HG02759 (cell line): ENCODE measurements around the gene GPC3.

Experiments
- ATAC-seq: cut with Tn5 transposase; IDR thresholded peaks from one replicate; pipeline ENCODE4 v1.9.1; 2021; ENCODE audit warnings: mild to moderate bottlenecking, moderate library complexity; ENCODE audit not compliant: unreplicated experiment

Gene GPC3

DNA sequence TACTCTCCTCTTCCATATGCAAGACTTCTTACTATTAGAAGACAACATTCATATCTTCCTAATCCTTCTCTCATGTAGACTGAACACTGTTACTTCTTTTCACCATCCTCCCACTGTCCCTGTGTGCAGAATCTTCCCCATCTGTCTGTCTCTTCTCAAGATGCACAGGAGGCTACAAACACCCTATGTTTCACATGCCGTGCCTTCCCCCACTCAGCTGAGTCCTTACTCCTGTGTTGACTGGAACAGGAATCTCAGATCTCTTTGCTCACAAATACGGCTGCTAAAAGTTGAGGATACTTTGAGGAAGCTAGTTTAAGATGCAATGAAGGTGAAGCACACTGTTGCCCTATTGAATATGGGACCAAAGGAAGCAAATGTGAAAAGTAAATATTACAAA, 401.6 kb downstream of the GPC3 start:
- ATAC-seq, result no peak

DNA sequence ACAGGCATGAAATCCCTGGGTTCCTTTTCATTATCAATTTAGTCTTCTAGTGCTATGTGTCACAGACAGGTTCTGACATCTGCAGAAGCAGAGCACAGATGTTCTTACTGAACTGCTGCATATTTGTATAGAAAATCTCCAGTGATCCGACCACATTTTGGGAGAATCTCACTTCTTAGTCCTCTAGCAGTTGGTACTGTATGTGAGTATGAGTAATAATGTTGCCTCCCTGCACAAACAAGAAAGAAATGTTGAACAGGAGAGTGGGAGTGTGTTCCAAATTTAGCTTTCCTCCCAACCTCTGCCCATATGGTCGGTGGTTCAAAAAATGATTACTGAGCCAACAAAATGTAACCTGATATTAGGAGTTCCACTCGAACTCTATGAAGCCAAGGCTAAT, 404.8 kb downstream of the GPC3 start:
- no peak for ATAC-seq

DNA sequence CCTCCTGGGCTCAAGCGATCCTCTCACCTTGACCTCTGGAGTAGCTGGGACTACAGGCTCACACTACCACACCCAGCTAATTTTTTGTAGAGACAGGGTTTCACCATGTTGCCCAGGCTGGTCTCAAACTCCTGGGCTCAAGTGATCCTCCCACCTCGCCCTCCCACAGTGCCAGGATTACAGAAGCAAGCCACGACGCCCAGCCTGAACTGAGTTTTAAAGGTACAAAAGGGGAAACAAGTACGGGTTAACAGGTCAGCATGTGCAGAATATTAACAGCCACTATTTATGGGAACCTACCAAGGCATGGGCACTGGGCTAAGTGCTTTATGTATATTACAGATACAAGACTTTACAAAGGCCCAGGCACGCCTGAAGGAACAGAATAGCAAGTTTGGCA, 405.8 kb downstream of the GPC3 start:
- no peak for ATAC-seq

DNA sequence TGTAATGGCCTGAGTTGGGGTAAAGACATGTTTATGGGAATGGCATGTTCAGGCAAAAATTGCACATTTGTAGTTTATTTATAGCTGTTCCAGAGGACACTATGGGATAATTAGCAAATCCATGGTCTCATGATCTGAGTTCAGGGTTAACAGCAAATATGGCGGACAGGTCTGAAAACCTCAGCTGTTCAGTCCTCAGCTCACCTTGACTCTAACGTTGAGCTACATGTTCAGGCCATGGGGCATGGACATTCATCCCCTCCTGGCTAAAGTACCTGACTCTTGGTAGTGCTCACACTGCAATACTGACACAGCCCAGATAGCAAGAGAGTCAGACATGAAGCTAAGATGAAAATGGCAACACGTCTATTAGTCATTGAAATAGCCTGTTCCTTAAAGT, 408.5 kb downstream of the GPC3 start:
- ATAC-seq, result no peak

DNA sequence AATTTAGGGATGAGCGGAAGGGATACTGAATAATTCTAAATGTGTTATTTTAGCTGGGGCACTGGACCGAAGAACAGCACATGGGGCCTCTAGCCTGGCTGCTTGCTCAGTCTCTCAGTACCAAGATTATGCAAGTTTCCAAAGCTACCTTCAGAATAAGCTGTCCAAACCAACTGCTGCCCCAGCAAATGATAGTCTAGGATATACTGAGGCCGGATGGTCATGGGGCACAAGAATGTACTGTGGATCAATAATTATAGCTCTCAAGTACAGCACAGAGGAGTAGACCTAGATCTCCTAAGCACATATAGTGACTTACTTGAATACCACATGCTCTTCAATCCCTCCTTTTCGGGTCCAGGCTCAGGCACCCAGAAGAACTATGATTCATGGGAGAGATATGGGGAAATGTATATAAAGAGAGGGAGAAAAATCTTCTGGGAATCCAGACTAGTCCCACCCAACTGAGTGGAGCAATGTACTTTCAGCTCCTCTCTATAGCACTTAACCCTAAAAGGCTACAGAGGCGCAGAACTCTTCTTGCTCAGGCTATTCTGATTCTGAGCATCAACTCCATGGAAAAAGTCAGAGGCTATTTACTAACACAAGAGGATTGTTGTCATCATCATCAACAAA, 409.8 kb downstream of the GPC3 start:
- ATAC-seq, result no peak

DNA sequence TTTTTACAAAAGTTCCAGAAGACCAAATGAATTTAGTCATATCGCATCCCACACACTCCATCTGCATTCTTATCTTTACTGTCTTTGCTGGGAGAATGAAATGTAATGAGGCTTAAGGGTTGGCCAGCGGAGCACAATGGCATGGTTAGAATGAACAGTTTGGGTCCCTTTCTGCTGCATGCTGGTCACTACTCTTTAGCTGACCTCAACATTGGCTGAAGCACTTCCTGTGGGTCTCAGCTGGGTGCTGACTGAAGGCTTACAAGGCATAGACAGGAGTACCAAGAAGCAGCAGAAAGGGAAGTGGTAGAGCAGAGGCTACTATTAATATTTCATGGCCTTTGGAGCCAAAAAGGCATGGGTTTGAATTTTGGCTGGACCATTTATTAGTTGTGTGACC, 410.7 kb downstream of the GPC3 start:
- ATAC-seq, result no peak

DNA sequence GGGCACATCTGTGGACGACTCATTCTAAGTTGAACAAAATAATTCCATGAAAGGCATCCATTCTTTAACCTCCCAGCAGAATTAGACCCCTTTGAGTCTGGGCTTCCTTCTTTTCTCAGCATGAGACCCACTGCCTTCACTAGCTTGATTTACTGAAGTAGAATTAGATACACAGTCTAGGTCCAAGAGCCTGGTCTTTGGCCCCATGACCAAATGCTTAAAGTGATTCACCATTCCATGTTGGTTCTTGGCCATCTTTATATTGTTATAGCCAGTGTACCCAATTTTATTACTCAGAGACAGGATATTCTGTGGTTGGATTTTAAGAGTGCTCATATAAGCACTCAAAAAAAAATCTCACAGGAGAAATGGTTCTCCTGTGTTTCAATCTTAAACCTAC, 414.8 kb downstream of the GPC3 start:
- no peak for ATAC-seq

DNA sequence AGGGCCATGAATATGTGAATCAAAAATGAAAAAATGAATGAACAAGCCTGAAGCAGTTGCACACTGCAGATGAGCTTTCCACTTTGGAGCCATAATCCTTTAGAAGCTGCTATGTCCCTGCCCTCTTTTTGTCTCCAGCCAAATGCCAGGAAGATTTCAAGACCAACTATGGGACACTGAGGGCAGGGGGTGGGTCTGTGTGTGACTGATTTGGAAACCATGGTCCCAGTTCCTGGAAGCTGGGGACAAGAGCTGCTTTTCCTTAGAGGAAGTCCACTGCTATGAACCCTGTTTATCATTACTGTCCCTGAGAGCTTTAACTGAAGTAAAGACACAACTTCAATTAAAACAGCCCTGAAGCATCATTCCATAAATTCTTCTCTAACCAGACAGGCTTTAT, 416.2 kb downstream of the GPC3 start:
- no peak for ATAC-seq

DNA sequence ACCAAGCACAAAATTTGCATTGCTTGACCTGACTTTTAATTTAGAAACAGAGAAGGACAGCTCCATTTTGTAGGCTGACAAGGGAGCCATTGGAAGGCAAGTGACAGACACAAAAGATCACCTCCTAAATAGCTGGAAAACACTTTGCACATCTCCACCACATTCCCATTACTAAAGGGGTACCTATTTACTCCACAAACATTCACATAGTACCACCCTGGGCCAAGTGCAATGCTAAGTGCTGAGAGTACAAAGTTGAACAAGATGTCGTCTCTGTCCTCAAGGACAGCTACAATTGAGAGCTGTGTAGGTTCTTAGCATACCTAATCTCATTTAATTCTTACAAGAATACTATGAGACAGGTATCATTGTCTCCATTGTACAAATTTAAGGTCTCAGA, 417.3 kb downstream of the GPC3 start:
- ATAC-seq, result no peak

DNA sequence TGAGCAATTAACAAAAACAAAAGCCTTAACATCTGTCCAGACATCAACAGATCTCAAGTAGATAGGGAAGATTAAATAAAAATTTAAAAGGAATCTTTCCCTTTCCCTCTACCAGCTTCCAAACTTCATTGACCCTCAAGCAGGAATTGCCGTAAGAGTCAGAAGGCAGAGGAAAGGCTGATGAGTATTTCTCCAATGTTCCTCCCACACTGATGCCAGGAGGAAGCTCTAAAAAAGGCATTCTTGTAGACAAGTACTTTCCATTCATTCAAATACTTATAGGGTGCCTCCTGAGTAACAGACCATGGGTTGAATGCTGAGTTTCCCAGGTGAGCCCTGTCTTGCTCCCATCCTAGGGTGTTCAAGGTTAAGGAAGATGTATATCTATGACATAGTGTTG, 418.5 kb downstream of the GPC3 start:
- no peak for ATAC-seq

DNA sequence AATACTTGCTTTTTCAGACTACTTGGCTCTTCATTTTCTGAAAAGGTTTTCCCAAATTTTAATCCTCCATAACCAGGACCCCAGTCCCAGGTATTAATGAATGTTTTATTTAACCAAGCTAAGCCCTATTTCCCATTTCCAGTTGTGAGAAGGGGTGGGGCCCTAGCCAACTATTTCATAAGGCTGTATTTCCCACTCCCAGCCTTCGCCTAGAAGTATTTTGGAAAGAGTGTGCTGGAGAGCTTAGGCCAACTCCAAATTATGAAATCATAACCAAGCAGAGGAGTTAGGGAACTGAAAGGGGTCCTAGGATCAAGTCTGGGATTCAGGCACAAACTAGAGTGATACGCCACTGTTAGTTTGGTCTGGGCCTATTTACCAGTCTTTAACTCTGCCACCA, 421.7 kb downstream of the GPC3 start:
- no peak for ATAC-seq

DNA sequence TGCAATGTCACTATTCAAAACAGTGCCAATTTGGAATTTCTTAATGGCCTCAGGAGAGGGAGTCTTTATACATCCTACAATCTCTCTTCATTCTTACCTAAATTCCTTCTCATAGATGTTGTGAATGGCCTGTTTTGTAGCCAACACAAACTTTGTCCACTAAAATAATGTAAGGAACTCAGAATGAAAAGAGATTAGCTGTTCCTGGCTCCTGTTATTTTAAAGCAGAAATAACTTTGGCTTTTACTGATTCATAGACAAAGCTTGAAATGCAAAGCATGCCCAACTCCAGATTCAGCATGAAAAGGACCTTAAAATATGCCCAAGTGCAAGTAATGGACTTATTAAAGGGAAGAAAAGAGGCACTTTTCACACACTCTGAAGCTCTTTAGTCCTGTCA, 424.1 kb downstream of the GPC3 start:
- ATAC-seq, result no peak

DNA sequence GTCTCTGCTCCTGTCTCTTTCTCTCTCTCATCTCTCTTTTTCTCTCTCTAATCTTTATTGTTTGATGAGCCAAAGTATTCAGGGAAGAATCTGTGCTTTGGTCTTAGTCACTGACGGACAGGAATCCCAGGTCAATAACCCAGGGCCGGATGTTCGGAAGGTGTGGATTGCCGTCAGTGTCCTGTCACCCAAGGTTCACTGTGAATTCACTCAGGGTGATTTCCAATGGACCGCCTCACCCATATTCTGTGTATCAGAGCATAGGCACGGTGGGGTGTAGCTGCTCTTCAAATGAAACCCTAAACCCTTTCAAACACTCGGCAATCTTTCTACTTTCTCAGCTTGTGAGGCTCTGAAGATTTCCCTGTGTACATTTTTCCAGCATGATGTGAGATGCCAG, 425.5 kb downstream of the GPC3 start:
- no peak for ATAC-seq

DNA sequence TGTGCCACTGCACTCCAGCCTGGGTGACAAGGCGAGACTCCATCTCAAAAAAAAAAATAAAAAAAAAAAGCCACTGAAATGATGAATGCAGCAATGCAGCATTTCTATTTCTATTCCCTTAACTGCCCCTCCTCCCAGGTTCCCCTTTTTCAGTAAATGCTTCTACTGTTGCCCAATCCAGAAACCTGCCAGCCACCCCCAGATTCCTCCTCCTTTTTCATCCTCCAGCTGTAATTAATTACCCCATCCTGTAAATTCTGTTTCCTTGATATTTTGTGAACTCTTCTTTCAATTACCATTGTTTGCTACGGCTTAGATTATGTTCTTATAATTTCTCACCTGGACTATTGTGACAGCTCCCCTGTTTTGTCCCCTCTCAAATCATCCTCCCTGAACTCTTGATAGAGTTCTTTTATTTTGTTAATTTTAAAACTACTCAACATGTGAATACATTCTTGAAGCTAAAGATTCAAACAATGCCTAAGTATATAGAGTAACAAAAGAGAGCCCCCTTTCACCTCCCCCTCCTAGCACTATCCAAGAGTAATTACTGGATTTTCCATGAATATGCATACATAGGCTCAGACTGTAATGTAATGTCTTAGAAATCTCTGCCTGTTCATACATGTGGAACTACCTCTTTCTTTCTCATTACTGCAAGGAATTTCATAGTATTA, 429.5 kb downstream of the GPC3 start:
- ATAC-seq, result no peak

DNA sequence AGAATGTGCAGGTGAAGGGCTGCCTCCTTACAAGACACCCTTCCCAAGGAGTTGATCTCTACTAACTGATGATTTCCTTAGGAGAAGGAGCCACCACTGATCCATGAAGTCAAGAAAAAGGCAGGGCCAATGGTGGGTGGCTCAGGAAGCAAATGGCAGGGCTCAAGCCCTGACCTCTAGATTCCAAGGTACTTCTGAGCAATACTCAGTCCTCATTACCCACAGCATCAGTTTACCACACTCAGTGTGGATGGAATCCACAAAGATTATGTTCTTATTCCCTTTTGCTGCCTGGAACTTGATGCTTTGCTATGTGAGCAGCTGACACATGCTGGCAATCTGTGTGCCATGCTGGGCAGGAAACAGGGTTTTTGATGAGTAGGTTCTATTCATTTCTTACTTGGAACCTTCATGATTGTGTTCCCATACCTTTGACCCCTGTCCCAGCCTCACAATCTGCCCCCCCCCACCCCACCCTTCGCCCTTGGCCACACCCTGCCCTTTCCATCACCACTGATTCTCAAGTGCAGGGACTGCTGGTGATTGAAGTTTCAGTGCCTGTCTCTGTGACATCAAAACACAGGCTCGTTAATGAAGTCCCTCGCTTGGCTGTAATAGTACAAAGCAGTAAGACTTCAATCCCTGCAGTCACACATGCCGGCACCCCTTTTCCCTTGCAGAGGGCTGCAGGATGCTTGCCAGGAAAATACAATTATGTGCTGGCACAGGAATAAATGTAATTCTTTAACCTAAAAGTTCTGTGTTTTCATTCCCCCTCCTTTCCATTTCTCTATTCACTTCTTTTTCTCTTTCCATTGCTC, 434.5 kb downstream of the GPC3 start:
- no peak for ATAC-seq

DNA sequence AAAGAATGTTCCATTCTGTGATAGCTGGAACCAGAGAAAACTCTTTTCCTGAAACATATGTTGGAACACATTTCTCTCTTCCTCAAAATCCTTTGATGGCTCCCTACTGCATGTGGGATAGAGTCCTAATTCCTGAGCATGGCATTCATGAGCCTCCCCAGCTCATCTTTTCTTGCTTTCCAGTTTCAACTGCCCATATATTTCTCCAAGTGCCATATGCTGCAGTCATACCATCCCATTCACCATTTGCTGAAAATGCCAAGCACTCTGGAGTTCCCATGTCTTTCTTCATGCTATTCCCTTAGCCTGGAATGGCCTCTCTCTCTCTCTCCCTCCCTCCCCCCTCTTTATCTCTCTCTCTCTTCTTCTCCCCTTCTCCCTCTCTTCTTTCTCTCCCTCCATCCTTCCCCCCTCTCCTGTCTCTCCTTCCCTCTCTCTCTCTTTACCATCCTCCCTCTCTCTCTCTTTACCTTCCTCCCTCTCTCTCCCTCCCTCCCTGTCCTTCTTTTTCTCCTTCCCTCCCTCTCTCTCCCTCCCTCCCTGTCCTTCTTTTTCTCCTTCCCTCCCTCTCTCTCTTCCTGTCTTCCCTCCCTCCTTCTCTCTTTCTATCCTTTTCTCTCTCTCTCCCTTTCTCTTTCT, 436.0 kb downstream of the GPC3 start:
- ATAC-seq, result no peak

DNA sequence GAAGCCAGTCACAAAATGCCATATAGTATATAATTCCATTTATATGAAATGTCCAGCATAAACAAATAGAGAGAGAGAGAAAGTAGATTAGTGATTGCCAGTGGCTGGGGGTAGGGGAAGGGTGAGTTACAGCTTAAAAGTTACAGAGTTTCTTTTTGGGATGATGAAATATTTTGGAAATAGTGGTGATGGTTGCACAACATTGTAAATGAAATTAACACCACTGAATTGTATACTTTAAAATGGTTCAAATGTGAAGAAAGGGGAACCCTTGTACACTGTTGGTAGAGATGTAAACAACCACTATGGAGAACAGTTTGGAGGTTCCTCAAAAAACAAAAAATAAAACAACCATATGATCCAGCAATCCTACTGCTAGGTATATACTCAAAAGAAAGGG, 439.0 kb downstream of the GPC3 start:
- ATAC-seq, result no peak

DNA sequence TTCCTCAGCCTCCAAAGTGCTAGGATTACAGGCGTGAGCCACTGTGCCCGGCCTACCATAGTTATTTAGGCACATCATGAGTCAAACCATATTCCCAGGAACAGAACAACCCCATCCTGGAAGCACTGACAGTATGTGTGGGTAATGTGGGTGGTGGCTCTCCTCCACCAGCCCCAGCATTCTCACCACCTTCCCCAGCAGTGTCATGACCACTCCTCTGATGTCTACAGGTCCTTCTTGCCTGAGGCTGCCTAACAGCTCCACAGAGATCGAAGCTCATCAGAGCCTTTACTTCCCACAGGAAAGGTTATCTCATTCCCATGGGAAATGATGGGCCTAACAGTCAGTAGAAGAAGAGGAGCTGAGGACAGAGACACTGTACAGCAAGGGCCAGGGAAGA, 440.6 kb downstream of the GPC3 start:
- no peak for ATAC-seq

DNA sequence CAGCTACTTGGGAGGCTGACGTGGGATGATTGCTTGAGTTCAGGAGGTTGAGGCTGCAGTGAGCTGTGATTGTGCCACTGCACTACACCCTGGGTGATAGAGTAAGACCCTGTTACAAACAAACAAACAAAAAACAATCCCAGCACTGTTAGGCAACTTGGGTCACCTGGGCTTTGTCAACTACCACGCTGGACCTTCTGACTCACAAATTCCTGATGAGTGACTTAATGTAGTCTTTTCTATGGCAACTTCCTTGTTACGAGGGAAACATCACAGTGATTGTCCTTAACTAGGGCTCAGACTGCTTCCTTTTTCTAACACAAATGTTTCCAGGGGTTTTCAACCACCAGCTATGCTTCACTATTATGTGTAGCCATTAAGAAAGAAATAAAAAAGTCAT, 441.3 kb downstream of the GPC3 start:
- ATAC-seq, result no peak

DNA sequence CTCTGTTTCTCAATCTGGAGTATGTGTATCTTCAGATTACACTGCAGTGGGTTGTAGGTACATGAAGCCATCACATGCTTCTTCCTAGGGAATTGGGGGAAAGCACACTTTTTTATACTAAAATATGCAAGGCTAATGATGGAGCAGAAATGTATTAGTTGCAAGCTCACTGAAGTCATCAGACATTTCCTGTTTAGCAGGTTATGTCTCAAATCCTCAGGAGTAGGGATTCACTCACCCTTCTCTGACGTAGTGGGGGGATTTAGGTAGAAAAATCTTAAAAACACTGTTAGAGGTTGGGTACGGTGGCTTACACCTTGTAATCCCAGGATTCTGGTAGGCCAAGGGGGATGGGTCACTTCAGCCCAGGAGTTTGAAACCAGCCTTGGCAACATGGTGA, 441.7 kb downstream of the GPC3 start:
- no peak for ATAC-seq

DNA sequence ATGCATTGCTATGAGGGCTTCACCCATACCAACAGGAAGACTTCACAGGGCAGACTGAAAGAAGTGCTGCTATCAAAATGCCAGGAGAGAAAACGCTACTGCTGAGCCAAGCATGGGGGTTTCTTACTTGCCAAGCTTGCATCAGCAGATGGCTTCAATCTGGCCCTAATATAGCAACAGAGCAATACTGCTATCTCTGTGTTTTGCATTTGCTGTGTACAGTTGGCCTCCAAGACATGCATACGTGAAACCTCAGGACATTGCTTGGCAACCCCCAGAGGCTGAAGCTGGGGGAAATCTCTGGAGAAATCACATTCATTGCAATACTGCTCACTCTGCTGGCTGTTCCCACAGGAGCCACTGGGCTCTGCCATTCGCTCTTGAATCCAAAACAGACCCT, 442.9 kb downstream of the GPC3 start:
- ATAC-seq, result no peak

DNA sequence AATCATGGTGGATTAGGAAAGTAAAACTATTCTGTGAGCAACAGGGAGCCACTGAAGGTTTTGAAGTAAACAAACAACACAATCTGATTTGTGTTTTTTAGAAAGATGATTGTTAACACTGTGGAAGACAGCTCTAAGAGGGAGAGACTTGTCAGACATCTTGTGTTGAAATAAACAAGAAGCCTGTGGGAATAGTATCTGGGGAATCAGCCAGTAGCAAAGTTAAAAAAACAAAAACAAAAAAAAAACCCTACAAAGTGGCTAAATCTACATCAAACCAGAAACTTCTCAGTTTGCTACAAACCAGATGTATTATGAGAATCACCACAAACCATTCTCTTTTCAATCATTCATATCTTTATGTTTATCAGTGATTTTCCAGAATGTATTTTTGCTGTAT, 444.4 kb downstream of the GPC3 start:
- ATAC-seq, result no peak
